Osteoblast (primary cell): ENCODE data around the gene SESTD1. TPM values are rescaled to one million over a fixed set of nuclear protein-coding genes. Genes with fewer than 3 reads are reported as not detected.

Experiments
- DNase-seq: peaks from one replicate; pipeline ENCODE4 v3.0.0; 2011; ENCODE audit warnings: low spot score, mixed read lengths; ENCODE audit not compliant: insufficient read length; ENCODE audit errors: missing footprints
- H2AFZ ChIP-seq: 2 replicates; pipeline ENCODE4 v1.6.0; 2011; ENCODE audit warnings: mild to moderate bottlenecking, low read length
- H3K27ac ChIP-seq: 2 replicates; pipeline ENCODE4 v1.5.1; 2011; ENCODE audit warnings: mild to moderate bottlenecking, low read depth, low read length, moderate library complexity
- H3K27me3 ChIP-seq: 2 replicates; pipeline ENCODE4 v1.6.0; 2012; ENCODE audit warnings: mild to moderate bottlenecking, control low read depth, inconsistent platforms, low read length, moderate library complexity; ENCODE audit not compliant: insufficient read depth
- H3K36me3 ChIP-seq: 2 replicates; pipeline ENCODE4 v1.5.1; 2011; ENCODE audit warnings: mild to moderate bottlenecking, low read length, control low read depth, moderate library complexity; ENCODE audit not compliant: insufficient read depth
- H3K4me1 ChIP-seq: 2 replicates; pipeline ENCODE4 v1.5.1; 2011; ENCODE audit warnings: mild to moderate bottlenecking, low read length, control low read depth, moderate library complexity; ENCODE audit not compliant: insufficient read depth
- H3K4me2 ChIP-seq: 2 replicates; pipeline ENCODE4 v1.6.0; 2011; ENCODE audit warnings: mild to moderate bottlenecking, low read length; ENCODE audit not compliant: insufficient read depth
- H3K4me3 ChIP-seq: fragments of 200-600 bp; sonication (generic); 3 replicates; pipeline ENCODE4 v1.5.1; 2012; ENCODE audit warnings: mild to moderate bottlenecking, low read length, inconsistent platforms; ENCODE audit not compliant: insufficient read depth
- H3K79me2 ChIP-seq: 2 replicates; pipeline ENCODE4 v1.6.0; 2012; ENCODE audit warnings: mild to moderate bottlenecking, low read length, control low read depth, inconsistent platforms; ENCODE audit not compliant: insufficient read depth
- H3K9me3 ChIP-seq: 2 replicates; pipeline ENCODE4 v1.5.1; 2011; ENCODE audit warnings: low read depth, low read length, control low read depth
- H4K20me1 ChIP-seq: 2 replicates; pipeline ENCODE4 v1.6.0; 2012; ENCODE audit warnings: mild to moderate bottlenecking, low read length, control low read depth; ENCODE audit not compliant: insufficient read depth
- total RNA-seq: library from RNA; depleted of rRNA; stranded (reverse); fragments of >200 nt; gene quantifications from 2 replicates; pipeline ENCODE4 v1.2.3, GENCODE V29; 2012
- TF ChIP-seq, protein P1 (sequence below): IDR thresholded peaks from 2 replicates; pipeline ENCODE4 v1.5.1; 2011; ENCODE audit warnings: mild to moderate bottlenecking, low read depth, low read length, moderate library complexity; ENCODE audit errors: extremely low read depth

Gene SESTD1
- total RNA-seq, 1 donor: 51.0 TPM

DNA sequence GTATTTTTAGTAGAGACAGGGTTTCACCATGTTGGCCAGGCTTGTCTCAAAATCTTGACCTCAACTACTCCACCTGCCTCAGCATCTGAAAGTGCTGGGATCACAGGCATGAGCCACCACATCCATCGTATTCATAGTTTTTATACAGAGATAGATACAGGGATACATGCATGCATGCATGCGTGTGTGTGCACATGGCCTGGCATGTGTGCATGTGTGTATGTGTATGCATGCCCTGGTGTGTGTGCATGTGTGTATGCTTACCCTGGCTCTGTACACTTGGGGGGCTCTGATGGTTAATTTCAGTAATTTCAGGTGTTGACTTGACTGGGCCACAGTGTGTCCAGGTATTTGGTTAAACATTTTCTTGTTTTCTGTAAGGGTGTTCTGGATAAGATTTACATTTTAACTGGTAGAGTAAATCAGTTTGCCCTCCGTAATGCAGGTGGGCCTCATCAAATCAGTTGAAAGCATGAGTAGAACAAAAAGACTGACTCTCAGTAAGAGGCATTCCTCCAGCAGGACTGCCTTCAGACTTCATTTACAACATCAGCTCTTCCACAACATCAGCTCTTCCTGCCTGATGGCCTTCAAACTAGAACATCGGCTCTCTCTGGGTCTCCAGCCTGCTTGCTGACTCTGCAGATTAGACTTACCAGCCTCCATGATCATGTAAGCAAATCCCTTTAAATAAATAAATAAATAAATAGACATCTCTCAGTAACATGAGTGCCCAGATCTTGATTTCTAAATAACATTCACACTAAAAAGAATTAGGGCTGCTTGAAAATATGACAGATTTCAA is 30.8 kb downstream of the SESTD1 start:
- DNase-seq: no peak
- no peak overlapping the region for H3K4me2 ChIP-seq
- no peaks in the 10 kb centered on the region for H4K20me1 ChIP-seq
- peaks cover 80% of the 10 kb centered on the region for H3K79me2 ChIP-seq
- H3K9me3 ChIP-seq: no peaks in the 10 kb centered on the region
- H3K36me3 ChIP-seq: no peaks in the 10 kb centered on the region
- no peaks in the 10 kb centered on the region for H3K27me3 ChIP-seq
- peaks cover 18% of the 10 kb centered on the region for H3K4me1 ChIP-seq
- H2AFZ ChIP-seq: no peak overlapping the region
- H3K4me3 ChIP-seq: no peak overlapping the region
- H3K27ac ChIP-seq: no peak overlapping the region
- TF ChIP-seq, protein P1, sequence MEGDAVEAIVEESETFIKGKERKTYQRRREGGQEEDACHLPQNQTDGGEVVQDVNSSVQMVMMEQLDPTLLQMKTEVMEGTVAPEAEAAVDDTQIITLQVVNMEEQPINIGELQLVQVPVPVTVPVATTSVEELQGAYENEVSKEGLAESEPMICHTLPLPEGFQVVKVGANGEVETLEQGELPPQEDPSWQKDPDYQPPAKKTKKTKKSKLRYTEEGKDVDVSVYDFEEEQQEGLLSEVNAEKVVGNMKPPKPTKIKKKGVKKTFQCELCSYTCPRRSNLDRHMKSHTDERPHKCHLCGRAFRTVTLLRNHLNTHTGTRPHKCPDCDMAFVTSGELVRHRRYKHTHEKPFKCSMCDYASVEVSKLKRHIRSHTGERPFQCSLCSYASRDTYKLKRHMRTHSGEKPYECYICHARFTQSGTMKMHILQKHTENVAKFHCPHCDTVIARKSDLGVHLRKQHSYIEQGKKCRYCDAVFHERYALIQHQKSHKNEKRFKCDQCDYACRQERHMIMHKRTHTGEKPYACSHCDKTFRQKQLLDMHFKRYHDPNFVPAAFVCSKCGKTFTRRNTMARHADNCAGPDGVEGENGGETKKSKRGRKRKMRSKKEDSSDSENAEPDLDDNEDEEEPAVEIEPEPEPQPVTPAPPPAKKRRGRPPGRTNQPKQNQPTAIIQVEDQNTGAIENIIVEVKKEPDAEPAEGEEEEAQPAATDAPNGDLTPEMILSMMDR: no peak

DNA sequence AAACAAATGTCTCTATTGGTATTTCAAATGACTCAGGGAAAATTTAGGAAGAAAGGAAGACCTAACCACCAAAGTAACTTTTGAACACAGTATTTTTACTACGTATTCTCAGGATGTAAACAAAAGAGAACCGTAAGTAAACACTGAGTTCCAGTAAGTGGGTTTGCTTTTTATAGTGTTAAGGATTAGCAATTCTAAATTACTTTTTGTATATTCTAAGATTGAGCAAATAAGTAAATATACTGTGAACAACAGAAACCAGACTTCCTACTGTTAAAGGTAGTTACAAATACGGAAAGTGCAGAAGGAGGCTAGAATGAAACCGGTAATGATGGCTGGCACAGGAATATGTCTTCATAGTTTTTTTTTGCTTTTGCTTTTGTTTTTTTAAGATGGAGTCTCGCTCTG is 31.5 kb downstream of the SESTD1 start:
- TF ChIP-seq, protein P1: no peak
- H3K4me3 ChIP-seq: no peak overlapping the region
- H3K79me2 ChIP-seq: peaks cover 81% of the 10 kb centered on the region
- no peaks in the 10 kb centered on the region for H3K36me3 ChIP-seq
- no peaks in the 10 kb centered on the region for H3K27me3 ChIP-seq
- H3K4me2 ChIP-seq: no peak overlapping the region
- H3K4me1 ChIP-seq: peaks cover 17% of the 10 kb centered on the region
- no peak for DNase-seq
- no peaks in the 10 kb centered on the region for H4K20me1 ChIP-seq
- H3K27ac ChIP-seq: no peak overlapping the region
- no peak overlapping the region for H2AFZ ChIP-seq
- no peaks in the 10 kb centered on the region for H3K9me3 ChIP-seq

DNA sequence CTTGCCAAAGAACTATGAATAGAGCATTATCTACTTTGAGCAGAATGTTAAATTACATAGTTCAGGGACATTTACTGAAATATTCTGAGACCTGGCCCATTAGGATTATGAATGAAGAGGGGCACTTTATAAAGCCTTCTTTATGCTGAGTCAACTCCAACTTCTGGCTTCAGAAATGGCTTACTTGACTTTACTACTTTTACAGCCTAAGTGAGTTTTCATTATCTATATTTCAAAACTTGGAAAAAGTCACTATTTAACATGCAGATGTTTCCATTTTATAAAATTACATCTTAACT is 37.7 kb downstream of the SESTD1 start:
- no peak overlapping the region for H3K4me2 ChIP-seq
- H4K20me1 ChIP-seq: no peaks in the 10 kb centered on the region
- H3K27me3 ChIP-seq: no peaks in the 10 kb centered on the region
- TF ChIP-seq, protein P1: no peak
- no peak for DNase-seq
- no peaks in the 10 kb centered on the region for H3K4me1 ChIP-seq
- H3K79me2 ChIP-seq: peaks cover 81% of the 10 kb centered on the region
- no peak overlapping the region for H3K27ac ChIP-seq
- H3K36me3 ChIP-seq: no peaks in the 10 kb centered on the region
- H3K9me3 ChIP-seq: no peaks in the 10 kb centered on the region
- no peak overlapping the region for H3K4me3 ChIP-seq
- no peak overlapping the region for H2AFZ ChIP-seq

DNA sequence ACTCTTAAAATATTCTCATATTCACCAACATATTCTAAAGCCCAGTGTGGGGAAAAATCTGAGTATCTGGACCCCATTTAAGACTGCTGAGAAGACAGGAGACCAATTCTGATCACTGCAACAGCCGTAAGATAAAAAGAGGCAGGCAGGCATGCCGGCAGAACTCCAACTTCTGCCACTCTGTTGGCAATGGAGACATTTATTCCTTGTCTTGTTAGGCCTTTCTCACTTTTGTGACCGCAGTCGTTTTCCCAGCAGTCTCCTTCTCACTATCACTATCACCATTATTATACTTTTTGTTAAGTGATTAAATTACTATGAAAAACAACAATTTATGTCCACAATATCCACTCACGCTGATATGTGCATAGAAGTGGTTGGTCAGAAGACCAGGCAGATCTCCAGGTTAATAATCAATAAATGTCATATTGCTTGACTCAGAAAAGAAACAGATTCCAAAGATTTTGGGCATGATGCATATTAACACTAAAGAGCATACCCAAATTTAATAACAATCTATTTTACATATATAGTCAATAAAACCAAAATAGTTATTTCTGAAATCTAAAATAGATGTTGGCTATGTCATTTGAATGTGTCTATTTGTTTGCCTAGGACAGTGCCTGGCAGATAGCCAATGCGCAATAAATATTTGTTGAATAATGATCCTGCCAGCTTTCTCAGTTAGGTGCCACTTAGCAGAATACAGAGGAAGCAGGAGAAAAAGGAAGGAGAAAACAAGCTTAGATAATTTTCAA is 38.2 kb downstream of the SESTD1 start:
- TF ChIP-seq, protein P1: no peak
- Histone ChIP-seq H3K36me3 (no peaks in the 10 kb centered on the region), H3K4me3 (no peak overlapping the region), H2AFZ (no peak overlapping the region), H3K9me3 (no peaks in the 10 kb centered on the region), H3K79me2 (peaks cover 83% of the 10 kb centered on the region), H4K20me1 (no peaks in the 10 kb centered on the region), H3K4me1 (no peaks in the 10 kb centered on the region), H3K4me2 (no peak overlapping the region), H3K27ac (no peak overlapping the region), H3K27me3 (no peaks in the 10 kb centered on the region)
- DNase-seq: no peak
